OCI-LY1 (cell line): Measurements from ENCODE around the gene PXYLP1.

Experiments used
- CTCF ChIP-seq: fragments of 200-600 bp; sonication (generic), shearing (Covaris generic); IDR thresholded peaks from 2 replicates; pipeline ENCODE4 v1.5.1; 2017; ENCODE audit warnings: mild to moderate bottlenecking, antibody characterized with exemption, low read length, moderate library complexity, mixed read lengths
- EZH2 ChIP-seq: fragments of 200-600 bp; sonication (generic), shearing (Covaris generic); IDR thresholded peaks from 2 replicates; pipeline ENCODE4 v1.8.0; 2017; ENCODE audit warnings: borderline replicate concordance, mixed run types, mild to moderate bottlenecking, antibody characterized with exemption, low read length, moderate library complexity, mixed read lengths

- TF ChIP-seq CTCF (no peak), EZH2 (no peak)
Measured at GRCh38 chr3:141212101-141212500, 19.5 kb upstream of the PXYLP1 start.
